ENCODE measurements around the gene PABPN1L.
"Not testable (repeated sequence)": the region's sequence is repeated elsewhere in the genome, so short reads cannot be mapped to it uniquely, and the experiment has no call there.

PABPN1L gene

DNA sequence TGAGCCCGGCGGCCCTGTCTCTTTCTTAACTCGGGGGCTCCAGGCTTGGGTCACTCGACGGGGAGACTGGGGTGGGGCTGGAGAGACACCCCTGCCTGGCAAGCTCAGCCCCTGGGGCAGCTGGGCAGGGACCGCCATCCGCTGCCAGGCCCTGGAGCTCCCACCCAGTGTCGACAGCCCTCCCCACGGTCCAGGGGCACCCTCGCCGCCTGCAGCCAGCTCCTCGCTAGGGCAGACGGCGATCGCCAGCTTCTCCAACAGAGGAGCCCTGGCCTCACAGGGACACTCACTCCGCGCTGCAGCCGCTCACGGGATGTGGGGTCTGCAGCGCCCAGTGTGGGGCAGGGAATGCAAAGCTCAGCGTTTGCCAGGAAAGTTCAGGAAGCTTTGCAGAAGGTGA is 38.7 kb downstream of the PABPN1L start:
- no peak for DNase-seq (ENCODE audit: low read depth)

DNA sequence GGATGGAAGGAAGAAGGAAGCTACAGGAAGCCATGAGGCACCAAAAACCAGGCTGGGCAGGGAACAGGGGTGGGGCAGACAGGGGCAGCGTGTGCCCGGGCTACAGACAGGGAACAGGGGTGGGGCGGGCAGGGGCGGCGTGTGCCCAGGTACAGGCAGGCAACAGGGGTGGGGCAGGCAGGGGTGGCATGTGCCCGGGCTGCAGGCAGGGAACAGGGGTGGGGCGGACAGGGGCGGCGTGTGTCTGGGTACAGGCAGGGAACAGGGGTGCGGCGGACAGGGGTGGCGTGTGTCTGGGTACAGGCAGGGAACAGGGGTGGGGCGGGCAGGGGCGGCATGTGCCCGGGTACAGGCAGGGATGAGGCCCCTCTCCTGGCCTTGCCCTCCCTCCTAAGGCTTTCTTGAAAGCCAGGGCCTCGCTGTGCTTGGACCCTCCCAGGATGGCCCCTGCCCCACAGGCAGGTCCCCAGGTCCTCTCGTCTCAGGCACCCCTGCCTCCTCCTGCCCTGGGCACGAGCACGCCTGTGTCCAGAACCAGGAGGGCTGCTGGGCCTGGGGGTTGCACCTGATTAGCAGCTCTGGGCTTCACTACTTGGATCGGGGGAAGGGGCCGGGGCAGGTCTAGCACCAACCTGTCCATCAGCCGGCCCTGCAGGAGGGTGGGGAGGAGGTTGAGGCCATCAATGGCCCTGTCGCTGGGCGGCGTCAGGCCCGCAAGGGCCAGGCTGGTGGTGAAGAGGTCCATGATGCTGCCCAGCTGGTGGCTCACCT is 40.2 kb downstream of the PABPN1L start:
- DNase-seq (ENCODE audit: low read depth): no peak

DNA sequence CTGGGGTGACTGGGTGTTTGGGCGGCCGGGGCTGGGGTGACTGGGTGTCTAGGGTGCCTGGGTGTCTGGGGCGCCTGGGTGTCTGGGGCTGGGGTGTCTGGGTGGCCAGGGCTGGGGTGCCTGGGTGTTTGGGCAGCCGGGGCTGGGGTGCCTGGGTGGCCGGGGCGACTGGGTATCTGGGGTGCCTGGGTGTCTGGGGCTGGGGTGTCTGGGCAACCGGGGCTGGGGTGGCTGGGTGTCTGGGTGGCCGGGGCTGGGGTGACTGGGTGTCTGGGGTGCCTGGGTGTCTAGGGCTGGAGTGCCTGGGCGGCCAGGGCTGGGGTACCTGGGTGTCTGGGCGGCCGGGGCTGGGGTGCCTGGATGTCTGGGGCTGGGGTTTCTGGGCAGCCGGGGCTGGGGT is 41.3 kb downstream of the PABPN1L start:
- no peak for DNase-seq (ENCODE audit: low read depth)

DNA sequence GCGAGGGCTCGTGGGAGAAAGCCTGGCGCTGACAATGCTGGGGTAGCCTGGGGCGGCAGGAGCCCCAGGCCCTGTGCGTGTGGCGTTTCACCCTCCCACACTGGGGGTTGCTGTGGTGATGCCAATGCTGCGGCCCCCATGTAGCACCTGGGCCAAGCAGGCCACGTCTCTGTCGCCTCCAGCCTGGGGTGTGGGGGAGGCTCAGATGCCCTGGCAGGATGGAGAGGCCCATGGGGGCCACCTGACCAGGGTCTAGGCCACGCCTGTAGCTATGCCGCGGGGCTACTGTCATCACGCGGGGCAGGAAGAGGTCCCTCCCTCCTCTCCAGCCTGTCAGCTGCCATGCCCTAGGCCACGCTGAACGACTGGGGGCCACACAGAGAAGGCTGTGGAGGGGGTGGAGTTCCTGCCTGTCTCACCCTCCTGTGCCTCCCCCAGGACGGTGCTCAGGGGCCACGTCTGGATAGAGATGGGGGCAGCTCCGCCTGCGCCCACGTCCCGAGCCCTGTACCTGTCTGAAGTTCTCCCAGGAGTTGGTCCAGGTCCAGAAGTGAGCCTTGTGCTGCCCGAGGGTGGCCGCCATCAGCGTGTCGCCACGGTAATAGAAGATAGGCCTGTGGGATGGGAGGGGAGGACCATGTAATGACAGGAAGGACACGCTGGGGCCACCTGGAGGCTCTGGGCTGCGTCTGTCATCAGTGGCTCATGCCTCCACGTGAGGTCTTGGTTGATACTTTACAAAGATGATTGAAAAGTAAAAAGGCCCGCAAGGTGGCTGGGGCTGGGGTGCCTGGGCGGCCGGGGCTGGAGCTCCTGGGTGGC is 42.0 kb downstream of the PABPN1L start:
- DNase-seq (ENCODE audit: low read depth): no peak

DNA sequence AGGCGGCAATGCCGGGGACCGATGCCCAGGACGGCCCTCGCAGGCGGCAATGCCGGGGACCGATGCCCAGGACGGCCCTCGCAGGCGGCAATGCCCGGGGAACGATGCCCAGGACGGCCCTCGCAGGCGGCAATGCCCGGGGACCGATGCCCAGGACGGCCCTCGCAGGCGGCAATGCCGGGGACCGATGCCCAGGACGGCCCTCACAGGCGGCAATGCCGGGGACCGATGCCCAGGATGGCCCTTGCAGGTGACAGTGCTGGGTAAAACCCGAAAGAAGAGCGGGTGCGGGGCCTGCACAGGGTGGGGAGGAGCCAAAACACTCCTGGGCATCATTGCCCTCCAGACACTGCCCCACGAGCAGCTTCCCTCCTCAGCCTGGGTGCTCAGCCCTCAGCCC is 42.8 kb downstream of the PABPN1L start:
- not testable (repeated sequence) for DNase-seq (ENCODE audit: low read depth)

DNA sequence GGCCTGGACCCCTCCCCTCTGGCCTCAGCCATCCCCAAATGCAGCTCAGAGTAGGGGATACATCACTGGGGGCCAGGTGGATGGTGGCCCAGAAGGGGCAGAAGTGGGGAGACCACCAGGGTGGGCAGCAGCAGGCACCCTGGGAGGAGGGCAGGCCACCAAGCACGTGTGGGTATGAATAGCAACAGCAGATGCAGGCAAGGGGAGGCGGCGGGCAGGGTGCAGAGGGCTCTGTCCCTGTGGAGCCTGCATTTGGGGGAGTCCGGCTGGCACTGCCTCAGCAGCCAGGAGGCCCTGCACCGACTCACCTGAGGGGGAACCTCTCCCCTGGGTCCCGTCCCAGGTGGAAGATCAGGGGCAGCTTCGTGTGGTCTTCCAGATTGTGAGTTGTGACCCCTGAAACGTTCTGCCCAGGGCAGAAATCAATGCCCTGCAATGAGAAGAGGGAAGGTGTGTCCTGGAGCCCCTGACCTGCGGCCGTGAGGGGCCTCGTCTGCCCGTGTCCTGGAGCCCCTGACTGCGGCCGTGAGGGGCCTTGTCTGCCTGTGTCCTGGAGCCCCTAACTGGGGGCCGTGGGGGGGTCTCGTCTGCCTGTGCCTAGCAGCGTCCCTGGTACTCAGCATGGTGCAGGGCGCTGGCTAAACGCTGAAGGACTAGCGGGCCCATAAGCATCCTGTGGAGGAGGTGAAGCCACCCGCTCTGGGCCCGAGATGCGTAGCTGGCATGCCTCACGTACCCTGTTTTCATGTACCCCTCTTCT is 44.0 kb downstream of the PABPN1L start:
- no peak for DNase-seq (ENCODE audit: low read depth)

DNA sequence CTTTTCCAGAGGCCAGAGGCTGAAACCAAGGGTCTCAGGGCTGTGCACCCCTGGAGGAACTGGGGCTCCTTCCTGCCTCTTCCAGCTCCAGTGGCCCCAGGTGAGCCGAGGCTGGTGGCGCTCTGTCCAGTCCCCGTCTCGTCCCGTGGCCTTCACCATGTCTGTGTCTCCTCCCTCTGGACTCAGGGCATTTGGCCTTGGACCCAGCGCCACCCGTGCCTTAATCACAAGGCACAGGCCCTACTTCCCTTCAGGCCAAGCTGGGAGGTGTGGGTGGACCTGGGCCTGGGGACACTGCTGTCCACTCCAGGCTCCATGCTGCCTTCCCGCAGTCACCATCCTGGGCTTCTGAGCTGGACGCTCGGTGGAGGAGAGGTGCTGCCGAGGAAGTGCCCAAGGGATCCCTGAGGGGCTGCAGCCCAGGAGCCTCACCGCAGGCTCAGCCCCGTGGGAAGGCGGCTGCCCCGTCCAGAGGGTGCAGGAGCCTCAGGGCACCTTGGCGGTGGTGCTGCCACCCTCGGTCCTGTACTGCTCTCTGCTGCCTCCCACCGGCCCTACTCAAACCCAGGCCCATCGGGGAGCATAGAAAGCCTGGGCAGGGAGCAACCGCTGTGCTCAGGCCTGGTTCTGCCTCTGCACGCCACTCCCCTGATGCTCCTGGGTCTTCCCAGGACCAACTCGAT is 45.2 kb downstream of the PABPN1L start:
- no peak for DNase-seq (ENCODE audit: low read depth)

DNA sequence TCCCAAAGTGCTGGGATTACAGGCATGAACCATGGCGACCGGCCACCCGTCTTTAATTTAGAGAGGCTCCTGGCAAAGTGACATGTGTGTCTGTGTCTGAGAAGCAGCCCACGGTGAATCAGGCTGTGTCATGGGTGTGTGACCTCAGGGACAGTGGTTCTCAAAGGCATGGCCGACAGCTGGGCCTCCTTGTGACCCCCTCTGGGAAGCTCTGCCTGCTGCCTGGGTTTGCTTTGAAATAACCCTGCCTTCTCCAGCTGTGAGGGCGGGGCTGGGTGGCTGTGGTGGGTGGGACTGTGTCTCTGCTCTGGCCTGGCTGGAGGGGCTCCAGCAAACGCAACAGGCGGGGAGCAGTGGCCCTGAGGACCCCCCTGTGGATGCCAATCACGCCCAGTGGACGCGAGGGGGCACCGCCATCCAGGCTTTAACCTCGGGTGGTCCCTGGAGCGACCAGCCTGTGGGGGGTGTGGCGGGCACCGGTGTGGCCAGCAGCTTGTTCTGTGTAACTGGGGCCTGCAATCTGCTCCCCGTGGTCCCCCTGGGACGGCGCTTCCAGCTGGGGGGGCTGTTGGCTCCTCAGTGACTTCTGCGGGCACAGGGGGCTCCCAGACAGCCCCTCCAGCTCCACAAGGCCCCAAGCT is 46.0 kb downstream of the PABPN1L start:
- DNase-seq (ENCODE audit: low read depth): no peak

DNA sequence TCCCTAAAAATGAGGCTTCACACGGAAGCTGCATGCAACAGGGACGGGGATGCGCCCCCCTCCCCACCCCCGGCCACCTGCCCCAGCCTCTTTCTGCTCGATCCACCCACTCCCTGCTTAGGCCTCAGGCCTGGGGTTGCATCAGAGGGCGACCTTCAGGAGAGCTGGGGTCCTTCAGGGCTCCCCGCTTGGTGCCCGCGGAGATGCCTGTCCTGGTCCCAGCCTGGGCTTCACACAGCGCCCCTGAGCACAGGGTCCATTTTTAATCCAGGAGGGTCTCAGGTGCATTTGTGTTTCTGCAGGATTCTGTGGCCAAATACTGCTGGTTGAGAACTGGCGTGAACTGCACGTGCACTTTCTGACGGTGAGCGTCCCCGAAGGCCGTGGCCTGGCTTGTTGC is 47.3 kb downstream of the PABPN1L start:
- DNase-seq (ENCODE audit: low read depth): no peak

DNA sequence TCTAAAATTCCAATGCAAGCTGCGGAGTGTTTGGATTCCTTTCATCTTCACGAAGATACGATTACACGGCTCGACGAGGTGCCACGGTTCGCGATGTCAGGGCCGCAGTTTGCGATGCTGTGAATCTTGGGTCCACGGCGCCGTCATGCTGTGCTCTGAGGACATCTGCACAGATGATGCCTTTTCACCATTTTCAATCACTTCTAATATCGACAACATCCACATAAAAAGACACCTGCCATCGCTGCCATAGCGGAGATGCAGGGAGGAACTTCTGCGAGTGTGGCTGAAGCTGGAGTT is 47.9 kb downstream of the PABPN1L start:
- no peak for DNase-seq (ENCODE audit: low read depth)

DNA sequence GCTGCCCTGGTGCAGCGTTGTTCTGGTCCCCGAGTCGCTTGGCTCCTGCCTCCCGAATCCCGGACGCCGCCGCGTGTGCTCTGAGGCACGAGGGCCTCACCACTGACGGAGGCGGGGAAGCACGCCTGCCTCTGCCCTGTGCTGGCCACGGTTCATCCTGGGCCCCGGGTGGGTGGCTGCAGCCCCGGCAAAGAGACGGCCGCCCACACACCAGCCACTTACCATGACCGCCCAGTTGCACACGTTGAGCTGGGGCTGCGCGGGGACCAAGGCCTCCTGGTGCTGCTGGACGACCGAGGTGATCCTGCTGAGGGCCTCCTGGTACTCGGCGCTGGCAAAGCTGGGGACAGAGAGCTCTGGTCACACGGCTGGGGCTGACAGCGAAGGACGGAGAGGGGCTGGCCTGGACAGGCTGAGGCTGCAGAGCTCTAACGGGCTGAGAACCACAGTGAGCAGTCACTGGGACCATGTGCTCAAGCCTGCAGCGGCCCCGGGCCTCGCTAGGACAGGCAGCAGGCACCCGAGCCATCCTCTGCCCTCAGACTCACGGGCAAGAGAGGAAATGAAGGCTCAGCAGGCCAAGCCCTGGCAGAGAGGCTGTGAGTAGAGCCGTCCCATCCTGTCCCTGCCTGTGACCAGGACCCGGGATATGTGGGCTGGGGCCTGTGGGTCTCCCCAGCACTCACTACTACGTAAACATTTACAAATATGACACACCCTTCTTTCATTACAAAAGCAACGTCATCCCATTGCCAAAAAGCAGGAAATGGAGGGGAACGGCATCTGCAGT is 48.5 kb downstream of the PABPN1L start:
- DNase-seq (ENCODE audit: low read depth): peak; percentile 64

DNA sequence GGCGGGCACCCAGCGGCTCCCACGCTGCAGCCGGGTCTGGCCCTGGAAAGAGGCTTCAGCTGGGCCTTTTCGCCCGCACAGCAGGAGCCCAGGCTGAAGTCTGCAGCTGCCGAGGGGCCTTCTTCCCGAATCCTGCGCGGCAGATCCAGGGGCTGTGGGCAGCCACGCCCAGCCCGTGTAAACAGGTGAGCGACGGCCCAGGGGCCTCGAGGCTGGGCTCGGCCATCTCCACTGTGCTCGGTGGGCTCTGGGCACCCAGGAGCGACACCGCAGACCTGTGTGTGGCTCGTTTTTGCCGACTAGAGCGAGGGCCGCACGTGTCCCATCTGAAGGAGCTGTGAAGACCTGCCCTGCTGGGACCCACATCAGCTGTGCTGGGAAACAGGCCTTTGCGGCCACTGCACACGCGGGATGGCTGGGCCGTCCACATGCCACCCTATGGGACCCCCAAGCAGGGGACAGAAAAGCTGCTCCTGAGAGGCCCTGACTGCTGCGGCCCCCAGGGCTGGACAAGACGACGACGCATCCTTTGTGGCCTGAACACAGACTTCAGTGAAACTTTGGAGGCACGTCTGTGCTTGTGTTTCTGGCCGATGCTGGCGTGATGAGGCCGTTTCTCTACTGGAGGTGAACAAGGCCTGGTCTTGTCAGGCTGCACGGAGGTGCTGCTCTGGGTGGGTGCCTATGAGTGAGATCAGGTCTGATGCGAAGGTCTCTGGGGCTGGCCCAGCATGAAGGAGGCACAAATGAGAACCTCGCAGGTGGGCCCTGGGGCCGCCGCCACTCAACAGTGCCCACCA is 49.5 kb downstream of the PABPN1L start:
- no peak for DNase-seq (ENCODE audit: low read depth)

DNA sequence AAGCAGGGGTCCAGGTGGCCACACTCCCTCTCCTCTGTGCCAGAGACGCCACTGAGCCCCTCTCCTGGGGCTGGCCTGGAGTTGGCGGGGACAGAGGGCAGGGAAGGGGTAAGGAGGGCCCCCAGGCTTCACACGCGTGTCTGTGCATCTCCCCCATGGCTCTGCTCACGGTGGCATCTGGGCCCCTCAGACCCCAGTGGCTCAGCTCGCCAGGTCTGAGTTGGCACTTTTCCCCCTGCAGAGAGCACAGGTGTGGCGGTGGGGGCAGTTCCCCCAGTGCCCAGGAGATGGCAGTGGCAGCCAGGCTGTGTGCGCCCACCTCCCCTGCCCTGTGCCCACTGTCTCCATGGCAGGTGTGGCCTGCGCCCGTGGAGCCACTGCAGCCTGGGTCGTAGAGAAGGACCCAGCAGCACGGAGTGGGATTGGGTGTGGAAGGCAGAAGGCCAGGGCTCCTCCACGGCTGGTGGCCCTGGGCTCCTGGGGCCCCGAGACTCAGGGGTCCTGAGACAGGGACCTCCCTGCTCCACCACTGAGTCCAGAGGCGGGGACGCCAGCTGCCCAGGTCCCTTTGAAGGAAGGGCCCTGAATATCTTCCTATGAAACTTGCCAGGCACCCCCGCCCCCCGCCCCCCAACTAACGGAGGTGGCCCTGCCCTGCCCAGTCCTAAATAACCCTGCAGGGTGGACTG is 50.4 kb downstream of the PABPN1L start:
- no peak for DNase-seq (ENCODE audit: low read depth)

DNA sequence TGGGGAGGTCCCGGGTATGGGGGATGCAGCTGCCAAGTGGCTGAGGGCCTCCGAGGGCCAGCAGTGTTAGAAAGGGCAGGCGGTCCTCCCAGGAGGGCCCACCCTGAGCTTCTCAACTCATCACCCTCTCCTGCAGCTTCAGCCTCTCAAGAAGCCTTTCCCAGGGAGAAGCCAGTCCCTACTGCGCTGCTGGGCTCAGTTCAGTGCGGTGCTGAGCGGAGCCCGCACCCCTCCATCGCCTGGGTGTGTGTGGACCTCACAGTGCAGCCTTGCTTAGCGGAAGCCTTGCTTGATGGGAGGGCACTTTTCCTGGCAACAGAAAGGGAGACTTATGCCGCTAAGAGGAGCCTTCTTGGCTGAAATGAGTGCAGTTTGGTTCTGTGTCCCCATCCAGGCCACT is 51.2 kb downstream of the PABPN1L start:
- DNase-seq (ENCODE audit: low read depth): no peak

DNA sequence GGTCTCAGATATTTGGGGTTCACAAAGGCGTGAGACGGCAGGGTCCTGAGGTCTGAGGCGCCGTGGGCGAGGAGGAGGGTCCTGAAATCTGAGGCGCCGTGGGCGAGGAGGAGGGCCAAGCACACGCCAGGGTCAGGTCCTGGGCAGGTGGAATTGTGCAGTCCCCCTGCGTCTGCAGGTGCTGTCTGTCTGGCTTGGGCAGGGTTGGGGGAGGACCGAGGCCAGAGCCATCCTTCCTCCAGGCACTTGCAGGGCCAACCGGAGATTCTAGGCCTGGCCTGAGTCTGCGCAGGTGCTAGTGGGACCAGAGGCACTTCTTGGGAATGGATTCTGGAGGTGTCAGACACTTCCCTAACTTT is 52.3 kb downstream of the PABPN1L start:
- DNase-seq (ENCODE audit: low read depth): no peak
